NCI-H1694 (cell line): ENCODE results near the gene PRKG1.
"Not testable (repeated sequence)": the region's sequence is repeated elsewhere in the genome, so short reads cannot be mapped to it uniquely, and the experiment has no call there.

ENCODE experiments used
- DNase-seq: peaks from one replicate; lab custom pipeline; 2025; lab: John Stamatoyannopoulos, UW

The PRKG1 gene

GRCh38 chr10:51227897-51228713, 153.8 kb downstream of the PRKG1 start:
- no peak for DNase-seq

DNA sequence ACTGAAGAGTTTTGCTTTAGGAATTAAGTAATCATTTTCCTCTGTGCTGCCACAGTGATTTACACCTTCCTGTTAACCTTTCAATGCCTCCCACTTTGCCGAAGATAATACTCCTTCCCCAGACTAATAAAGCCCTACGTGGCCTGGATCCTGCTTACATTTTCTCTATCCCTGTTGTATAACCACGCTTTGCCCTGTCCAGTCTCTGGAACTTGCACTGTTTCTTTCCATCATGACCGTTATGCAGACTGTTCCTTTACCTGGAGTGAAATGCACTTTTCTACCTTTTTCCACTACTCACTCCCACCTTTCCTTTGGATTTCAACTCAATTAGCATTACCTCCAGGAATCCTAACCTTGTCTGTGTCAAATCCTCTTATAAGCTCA, 154.4 kb downstream of the PRKG1 start:
- DNase-seq = no peak

DNA sequence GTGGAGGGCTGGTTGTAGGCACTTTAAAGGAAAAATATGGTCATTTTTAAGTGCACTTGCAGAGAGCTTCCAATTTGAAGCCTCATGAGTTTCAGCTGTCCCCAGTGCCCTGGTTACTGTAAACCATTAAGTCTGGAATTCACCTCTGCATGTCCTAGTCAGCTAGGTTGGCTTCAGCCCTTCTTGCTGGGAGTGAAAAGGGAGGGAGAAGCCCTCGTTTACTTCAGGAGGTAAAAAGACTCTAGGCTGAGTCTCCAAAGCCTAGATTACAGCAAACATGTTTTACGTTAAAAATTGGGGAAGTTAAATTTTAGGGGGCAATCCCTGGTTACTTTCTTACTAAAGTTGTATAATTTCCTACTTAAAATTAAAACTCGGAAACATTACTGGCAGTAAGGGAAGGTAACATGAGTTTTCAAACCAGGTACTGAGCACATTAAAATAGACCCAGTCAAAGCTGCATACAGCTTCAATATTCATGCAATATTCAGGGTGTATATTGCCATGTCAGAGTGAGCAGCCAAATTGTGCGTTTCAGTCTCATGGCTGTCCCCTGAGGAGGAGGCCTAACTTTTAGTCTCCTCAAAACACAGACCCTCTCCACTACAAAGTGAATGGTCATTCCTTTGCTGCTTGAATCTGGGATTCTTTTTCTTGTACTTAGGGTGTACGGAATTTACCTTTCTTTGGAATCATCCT, 156.7 kb downstream of the PRKG1 start:
- no peak for DNase-seq

DNA sequence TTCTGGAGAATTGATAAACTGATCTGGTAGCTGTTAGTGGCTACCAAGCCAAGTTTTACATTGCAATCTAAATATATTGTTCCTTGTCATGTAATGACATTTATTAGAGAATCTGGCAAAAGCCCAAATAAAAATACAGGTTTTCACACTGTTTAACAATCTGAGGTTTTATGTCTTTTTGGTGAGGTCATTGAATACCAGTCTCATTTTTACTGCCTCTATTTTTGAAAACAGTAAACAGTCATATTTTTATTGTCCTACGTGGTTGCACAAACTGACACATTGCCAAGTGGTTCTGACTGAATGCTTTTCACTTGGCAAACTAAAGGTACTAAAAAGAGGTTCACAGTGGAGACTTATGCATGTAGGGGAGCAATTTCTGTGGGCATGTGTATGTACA, 157.5 kb downstream of the PRKG1 start:
- peak; percentile 28 for DNase-seq

DNA sequence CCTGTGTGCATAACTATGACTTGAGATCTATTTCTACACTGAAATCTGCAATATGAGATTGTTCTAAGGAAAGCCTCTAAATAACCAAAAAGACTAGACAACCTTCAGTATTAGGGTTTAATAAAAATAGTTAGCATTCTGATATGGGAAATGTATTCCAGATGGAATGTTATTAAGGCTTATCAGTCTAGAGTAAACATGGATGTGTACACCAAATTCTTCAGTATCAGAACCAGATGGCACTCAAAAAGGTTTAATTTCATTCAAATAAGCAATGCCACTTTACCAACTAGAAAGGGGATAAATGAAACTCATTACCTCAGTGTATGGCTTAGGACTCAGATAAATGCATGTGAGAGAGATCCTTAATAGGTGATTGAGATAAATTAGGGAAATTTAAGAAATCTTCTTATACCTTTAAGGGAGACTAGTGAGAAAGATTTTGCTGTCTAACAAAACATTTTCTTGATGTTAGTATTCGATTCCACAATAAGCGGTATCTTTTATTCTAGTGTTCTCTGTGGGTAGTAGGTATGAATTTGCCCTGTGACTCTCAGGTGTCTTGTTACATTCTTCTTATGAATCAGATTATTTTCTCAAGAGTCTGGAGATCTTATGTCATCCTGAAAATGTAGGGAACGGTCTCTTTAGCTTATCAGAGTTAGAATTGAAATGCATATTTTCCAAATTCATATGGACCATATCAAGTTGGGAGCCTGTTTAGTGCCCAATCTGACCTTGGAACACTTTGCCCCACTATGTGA, 159.2 kb downstream of the PRKG1 start:
- no peak for DNase-seq

- no peak for DNase-seq
Measured at GRCh38 chr10:51235865-51236264, 161.6 kb downstream of the PRKG1 start.

DNA sequence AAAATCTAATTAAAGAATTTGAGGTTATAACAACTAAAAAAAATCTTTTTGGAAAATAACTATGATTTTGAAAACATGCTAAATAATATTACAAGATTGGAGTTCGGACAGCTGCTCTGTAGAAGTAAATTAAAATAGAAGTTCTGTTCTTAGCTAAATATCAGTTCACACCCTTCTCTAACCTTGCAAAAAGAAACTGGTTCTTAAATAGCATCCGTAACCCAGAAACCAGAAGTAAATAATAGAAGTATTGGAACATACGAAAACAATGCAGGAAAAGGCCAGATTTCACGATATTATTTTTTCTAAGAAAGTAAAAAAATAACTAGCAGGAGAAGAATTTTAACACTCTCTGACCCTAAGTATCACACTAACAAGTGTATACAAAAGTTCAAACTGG, 164.7 kb downstream of the PRKG1 start:
- no peak for DNase-seq

GRCh38 chr10:51241461-51241860, 167.2 kb downstream of the PRKG1 start:
- peak; percentile 61 for DNase-seq

DNA sequence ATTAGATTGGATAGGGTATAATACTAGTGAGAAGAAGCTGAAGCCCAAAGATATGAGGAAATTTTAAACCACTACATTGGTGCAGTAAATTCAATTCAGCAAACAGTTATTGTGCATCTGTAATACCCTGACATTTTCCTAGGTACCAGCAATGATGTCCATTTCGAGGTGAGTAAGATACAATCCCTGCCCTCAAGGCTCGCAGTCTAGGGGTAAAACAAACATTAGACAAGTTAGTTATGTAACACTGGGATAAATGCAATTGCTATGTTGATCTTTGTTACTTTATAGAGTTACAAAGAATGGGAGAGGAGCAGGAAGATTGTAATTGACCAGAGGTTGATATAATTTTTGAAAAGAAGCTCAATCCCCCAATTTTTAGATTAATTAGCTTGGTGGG, 168.1 kb downstream of the PRKG1 start:
- no peak for DNase-seq

DNA sequence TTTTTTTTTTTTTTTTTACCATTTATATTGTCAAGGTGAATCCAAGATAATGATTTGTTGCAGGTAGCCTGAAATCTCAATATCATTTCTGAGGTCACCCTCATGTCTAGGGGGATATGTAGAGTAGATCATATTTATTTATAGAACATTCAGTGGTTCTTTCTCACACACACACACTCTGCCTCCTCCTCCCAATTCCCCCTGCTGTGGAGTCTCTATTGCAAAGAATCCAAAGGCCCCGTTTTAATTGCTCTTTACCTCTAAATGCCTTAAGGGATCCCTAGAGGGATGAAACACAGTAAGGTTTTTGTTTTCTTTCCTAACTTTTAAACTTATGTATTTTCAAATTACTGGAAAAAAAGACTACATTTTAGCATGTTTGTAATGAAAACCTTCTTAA, 170.0 kb downstream of the PRKG1 start:
- DNase-seq = no peak

DNA sequence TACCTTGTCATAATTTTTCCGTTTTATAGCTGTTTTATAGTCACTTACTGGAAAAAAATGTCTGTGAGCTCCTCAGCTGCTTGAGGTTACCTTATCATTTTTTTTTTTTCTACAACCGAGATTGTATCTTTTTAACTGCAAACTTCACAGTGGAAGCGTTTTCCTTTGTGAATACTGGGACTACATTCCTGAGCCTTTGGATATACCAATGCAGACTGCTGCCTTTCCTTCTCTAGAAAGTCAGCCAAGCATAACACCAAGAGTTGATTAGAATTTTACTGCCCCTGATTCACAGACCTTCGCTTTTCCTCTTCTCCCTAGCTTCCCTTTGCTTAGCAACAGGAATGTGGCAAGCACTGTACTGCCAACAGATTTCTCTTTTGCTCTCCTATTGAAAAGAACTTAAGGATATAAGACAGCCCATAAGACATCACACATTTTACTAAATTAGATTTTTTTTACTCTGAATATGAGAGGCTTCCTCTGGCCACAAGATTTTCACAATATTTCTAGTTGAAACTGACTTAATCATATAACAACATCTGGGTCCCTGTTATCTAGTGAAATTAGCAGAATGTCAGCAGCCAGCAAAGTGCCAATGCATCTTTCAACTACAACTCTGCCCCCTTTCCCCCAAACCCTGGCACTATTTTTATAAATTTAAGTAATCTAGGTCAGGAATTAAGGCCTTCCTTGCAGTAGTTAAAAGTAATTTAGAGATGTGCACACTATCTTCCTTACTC, 170.6 kb downstream of the PRKG1 start:
- no peak for DNase-seq

- no peak for DNase-seq
Measured at GRCh38 chr10:51246156-51246555, 171.9 kb downstream of the PRKG1 start.

GRCh38 chr10:51250278-51250920, 176.1 kb downstream of the PRKG1 start:
- DNase-seq = no peak

- DNase-seq = no peak
Measured at GRCh38 chr10:51251110-51251509, 176.8 kb downstream of the PRKG1 start.

GRCh38 chr10:51255381-51255780, 181.1 kb downstream of the PRKG1 start:
- DNase-seq = no peak

GRCh38 chr10:51257511-51258248, 183.4 kb downstream of the PRKG1 start:
- no peak for DNase-seq

DNA sequence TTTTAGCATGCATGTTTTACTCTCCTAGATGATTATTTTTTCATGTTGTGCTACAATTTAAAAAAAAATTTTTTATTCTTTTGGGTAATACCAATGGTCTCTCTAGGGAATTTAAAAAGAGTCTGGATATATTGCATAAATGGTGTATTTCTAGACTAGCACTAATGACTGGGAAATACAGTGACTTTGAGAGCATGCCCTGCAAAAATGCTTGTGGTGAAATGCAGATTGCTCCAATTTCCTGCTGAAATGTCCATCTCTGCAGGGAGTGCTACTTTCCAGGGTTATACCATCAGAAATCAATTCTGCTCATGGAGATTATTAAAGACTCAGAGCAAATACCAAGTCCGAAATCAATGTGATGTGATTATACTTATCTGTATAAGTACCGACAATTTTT, 186.1 kb downstream of the PRKG1 start:
- DNase-seq = no peak

- no peak for DNase-seq
Measured at GRCh38 chr10:51266496-51266895, 192.2 kb downstream of the PRKG1 start.

DNA sequence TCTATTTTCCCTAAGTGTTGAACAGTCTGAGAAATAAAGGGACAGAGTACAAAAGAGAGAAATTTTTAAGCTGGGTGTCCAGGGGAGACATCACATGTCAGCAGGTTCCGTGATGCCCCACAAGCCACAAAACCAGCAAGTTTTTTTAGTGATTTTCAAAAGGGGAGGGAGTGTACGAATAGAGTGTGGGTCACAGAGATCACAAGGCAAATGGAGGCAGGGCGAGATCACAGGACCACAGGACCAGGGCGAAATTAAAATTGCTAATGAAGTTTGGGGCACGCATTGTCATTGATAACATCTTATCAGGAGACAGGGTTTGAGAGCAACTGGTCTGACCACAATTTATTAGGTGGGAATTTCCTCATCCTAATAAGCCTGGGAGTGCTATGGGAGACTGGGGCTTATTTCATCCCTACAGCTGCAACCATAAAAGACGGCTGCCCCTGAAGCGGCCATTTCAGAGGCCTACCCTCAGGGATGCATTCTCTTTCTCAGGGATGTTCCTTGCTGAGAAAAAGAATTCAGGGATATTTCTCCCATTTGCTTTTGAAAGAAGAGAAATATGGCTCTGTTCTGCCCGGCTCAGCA, 193.8 kb downstream of the PRKG1 start:
- not testable (repeated sequence) for DNase-seq

- DNase-seq = no peak
Measured at GRCh38 chr10:51269821-51270220, 195.5 kb downstream of the PRKG1 start.
